Hindlimb muscle (tissue), 1 donor: ENCODE results near the gene FAM174B. TPM values are rescaled to one million over a fixed set of nuclear protein-coding genes. Genes with fewer than 3 reads are reported as not detected.

Experiments
- DNase-seq: peaks from one replicate; pipeline ENCODE4 v3.0.0-alpha.2; 2013
- polyA plus RNA-seq: library from polyadenylated mRNA; unstranded; fragments of 120-200 nt; gene quantifications from one replicate; pipeline ENCODE4 v1.2.1, GENCODE V29; 2013; ENCODE audit not compliant: insufficient read length

Gene FAM174B
- polyA plus RNA-seq, 1 donor: 21.0 TPM

GRCh38 chr15:92664178-92664900 lies 8.8 kb upstream of the FAM174B start:
- DNase-seq: no peak

- DNase-seq: no peak
These were observed 7.8 kb upstream of the FAM174B start for GRCh38 chr15:92663250-92663951.

- no peak for DNase-seq
These were observed 7.2 kb upstream of the FAM174B start for GRCh38 chr15:92662762-92663161.

- no peak for DNase-seq
These were observed 6.4 kb upstream of the FAM174B start for GRCh38 chr15:92661956-92662355.

GRCh38 chr15:92661069-92661468 lies 5.5 kb upstream of the FAM174B start:
- DNase-seq: no peak

- DNase-seq: no peak
These were observed 1.9 kb upstream of the FAM174B start for GRCh38 chr15:92657486-92657885.

GRCh38 chr15:92656089-92656488 lies 514 bp upstream of the FAM174B start:
- DNase-seq: no peak

- no peak for DNase-seq
These were observed 913 bp downstream of the FAM174B start for GRCh38 chr15:92654662-92655061.

GRCh38 chr15:92653836-92654539 lies 1.6 kb downstream of the FAM174B start:
- DNase-seq: peak; percentile 52

GRCh38 chr15:92653366-92653765 lies 2.2 kb downstream of the FAM174B start:
- DNase-seq: no peak

- DNase-seq: no peak
These were observed 3.0 kb downstream of the FAM174B start for GRCh38 chr15:92652576-92652966.

- DNase-seq: no peak
These were observed 3.5 kb downstream of the FAM174B start for GRCh38 chr15:92651877-92652575.

- DNase-seq: no peak
These were observed 4.6 kb downstream of the FAM174B start for GRCh38 chr15:92650966-92651365.

- DNase-seq: no peak
These were observed 5.3 kb downstream of the FAM174B start for GRCh38 chr15:92650256-92650655.

GRCh38 chr15:92648190-92648875 lies 7.2 kb downstream of the FAM174B start:
- no peak for DNase-seq

- no peak for DNase-seq
These were observed 8.0 kb downstream of the FAM174B start for GRCh38 chr15:92647467-92648163.

- no peak for DNase-seq
These were observed 9.4 kb downstream of the FAM174B start for GRCh38 chr15:92646216-92646615.

GRCh38 chr15:92645731-92646130 lies 9.8 kb downstream of the FAM174B start:
- DNase-seq: no peak

- no peak for DNase-seq
These were observed 10.4 kb downstream of the FAM174B start for GRCh38 chr15:92645051-92645631.

- no peak for DNase-seq
These were observed 11.4 kb downstream of the FAM174B start for GRCh38 chr15:92643849-92644815.
